Measurements from ENCODE around the gene ZNF22. TPM values are rescaled to one million over a fixed set of nuclear protein-coding genes. Genes with fewer than 3 reads are reported as not detected.

Gene ZNF22
- total RNA-seq, result 10 to 100 TPM; 13.1 to 33.6 (median 27.4) TPM
- 10 to 100 TPM; 41.1 to 44.7 TPM for polyA plus RNA-seq
- total RNA-seq, result 21.3 reads per million, percentile 52 among the genes with 10 or more reads in this experiment

- DNase-seq, result peak; percentile 52 to 77 (median 71)
- Histone ChIP-seq H3K9me3 (ENCODE audit: control insufficient read depth in 2 of 3, low read length in 3 of 3) (peaks cover 0 to 23% (median 8%) of the 10 kb centered on the region in 3 experiments), H3K4me3 (ENCODE audit: low read length) (peak within 1 kb of the TSS; percentile 81), H3K27ac (ENCODE audit: low read depth, low read length) (peak within 1 kb of the TSS; percentile 68), H3K27me3 (ENCODE audit: control insufficient read depth in 2 of 2, insufficient read depth in 2 of 2, low read length in 2 of 2) (no peaks in the 10 kb centered on the region), H3K36me3 (ENCODE audit: control insufficient read depth in 2 of 3, insufficient read depth in 3 of 3, low read length in 3 of 3) (peaks cover 0 to 18% (median 4%) of the 10 kb centered on the region in 3 experiments), H3K4me1 (ENCODE audit: control insufficient read depth in 2 of 2, insufficient read depth in 2 of 2, low read length in 2 of 2) (peaks cover 15 to 16% of the 10 kb centered on the region in 2 donors)
- ChIA-PET CTCF (interaction anchor here (0.7 to 0.9 kb wide), 2 partner anchors 13 to 68 kb away, joined by 3 read pairs; no protein-coding TSS in a partner anchor), POLR2A (interaction anchor here (0.9 to 1.9 kb wide), 3 partner anchors 39 to 87 kb away, joined by 3 to 5 read pairs (median 3); no protein-coding TSS in a partner anchor)
- intact Hi-C loops (cut with micrococcal nuclease), result loop anchor here (1.0 to 10.0 kb wide), 6 partner anchors 26 to 674 kb away; partner anchors contain the start of genes RASSF4 (in 2 of the 2) and ZFAND4 (in 1 of the 2)
- Mint-ChIP-seq H3K36me3 (peaks cover 11 to 40% (median 37%) of the 10 kb centered on the region in 5 donors), H3K4me1 (peaks cover 16 to 52% (median 39%) of the 10 kb centered on the region in 7 donors), H3K9me3 (peaks cover 0 to 45% (median 22%) of the 10 kb centered on the region in 11 donors), H3K27me3 (peaks cover 0 to 8% (median 0%) of the 10 kb centered on the region in 5 donors), H3K4me3 (peak within 1 kb of the TSS; percentile 77 to 96 (median 93)), H3K27ac (peak within 1 kb of the TSS; percentile 78 to 94 (median 91))
- ATAC-seq, result peak; percentile 88
Measured at GRCh38 chr10:45000752-45001380, at the start of gene ZNF22. ZNF22 (plus strand) TSS chr10:45000923; CDS start chr10:45003369, 2,446 bp downstream.

GRCh38 chr10:44951576-44952226 is 49.0 kb upstream of the ZNF22 start:
- POLR2A ChIA-PET, result no interaction called here
- CTCF ChIA-PET, result no interaction called here
- H3K36me3 Mint-ChIP-seq, result peaks cover 4 to 18% (median 11%) of the 10 kb centered on the region in 5 donors
- Histone ChIP-seq H3K4me1 (ENCODE audit: control insufficient read depth in 2 of 2, insufficient read depth in 2 of 2, low read length in 2 of 2) (no peaks in the 10 kb centered on the region), H3K27ac (ENCODE audit: low read depth, low read length) (no peak overlapping the region), H3K4me3 (ENCODE audit: low read length) (no peak overlapping the region), H3K27me3 (ENCODE audit: control insufficient read depth in 2 of 2, insufficient read depth in 2 of 2, low read length in 2 of 2) (no peaks in the 10 kb centered on the region), H3K36me3 (ENCODE audit: control insufficient read depth in 2 of 3, insufficient read depth in 3 of 3, low read length in 3 of 3) (peaks cover 0 to 5% (median 0%) of the 10 kb centered on the region in 3 experiments), H3K9me3 (ENCODE audit: control insufficient read depth in 2 of 3, low read length in 3 of 3) (no peaks in the 10 kb centered on the region)
- peaks cover 7 to 27% (median 13%) of the 10 kb centered on the region in 7 donors for H3K4me1 Mint-ChIP-seq
- H3K4me3 Mint-ChIP-seq, result no peak overlapping the region
- DNase-seq (no peak), ATAC-seq (no peak)
- intact Hi-C loops (cut with micrococcal nuclease), result no loop called here
- H3K9me3 Mint-ChIP-seq, result peaks cover 0 to 3% (median 0%) of the 10 kb centered on the region in 11 donors
- H3K27ac Mint-ChIP-seq, result no peak overlapping the region
- H3K27me3 Mint-ChIP-seq, result no peaks in the 10 kb centered on the region

DNA sequence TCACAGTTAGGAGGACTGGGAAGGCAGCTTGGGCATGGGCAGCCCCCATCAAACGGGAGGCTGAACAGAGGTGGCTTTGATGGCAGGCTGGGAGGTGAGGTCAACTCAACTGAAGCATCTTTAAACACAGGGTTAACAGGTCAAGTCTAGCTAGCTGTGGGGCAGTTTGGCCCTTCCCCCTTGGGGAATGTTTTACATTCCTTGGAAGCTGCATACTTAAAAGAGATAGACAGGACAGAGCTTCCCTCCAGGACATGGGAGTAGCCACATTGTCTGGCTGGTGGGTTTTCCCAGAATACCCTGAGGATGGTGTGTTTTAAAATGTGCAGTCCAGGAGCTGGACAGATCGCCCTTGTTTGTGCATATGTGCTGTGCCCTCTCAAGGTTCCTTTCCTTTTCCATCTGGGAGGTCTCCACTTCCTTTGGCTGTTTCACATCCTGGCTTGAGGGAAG is 47.9 kb upstream of the ZNF22 start:
- H3K9me3 Mint-ChIP-seq, result peaks cover 0 to 4% (median 0%) of the 10 kb centered on the region in 11 donors
- H3K27ac Mint-ChIP-seq, result peak overlapping the region in 1 of 9 donors; percentile 45
- Histone ChIP-seq H3K4me3 (ENCODE audit: low read length) (no peak overlapping the region), H3K4me1 (ENCODE audit: control insufficient read depth in 2 of 2, insufficient read depth in 2 of 2, low read length in 2 of 2) (no peaks in the 10 kb centered on the region), H3K36me3 (ENCODE audit: control insufficient read depth in 2 of 3, insufficient read depth in 3 of 3, low read length in 3 of 3) (peaks cover 0 to 5% (median 0%) of the 10 kb centered on the region in 3 experiments), H3K27ac (ENCODE audit: low read depth, low read length) (no peak overlapping the region), H3K27me3 (ENCODE audit: control insufficient read depth in 2 of 2, insufficient read depth in 2 of 2, low read length in 2 of 2) (no peaks in the 10 kb centered on the region), H3K9me3 (ENCODE audit: control insufficient read depth in 2 of 3, low read length in 3 of 3) (no peaks in the 10 kb centered on the region)
- ChIA-PET POLR2A (interaction anchor here (0.6 kb wide), 1 partner anchor 16 kb away, joined by 3 read pairs; no protein-coding TSS in a partner anchor), CTCF (no interaction called here)
- intact Hi-C loops (cut with micrococcal nuclease), result no loop called here
- H3K27me3 Mint-ChIP-seq, result no peaks in the 10 kb centered on the region
- H3K4me1 Mint-ChIP-seq, result peaks cover 7 to 31% (median 16%) of the 10 kb centered on the region in 7 donors
- ATAC-seq, result no peak
- no peak for DNase-seq
- peaks cover 8 to 22% (median 12%) of the 10 kb centered on the region in 5 donors for H3K36me3 Mint-ChIP-seq
- no peak overlapping the region for H3K4me3 Mint-ChIP-seq

- Histone ChIP-seq H3K27me3 (ENCODE audit: control insufficient read depth in 2 of 2, insufficient read depth in 2 of 2, low read length in 2 of 2) (no peaks in the 10 kb centered on the region), H3K27ac (ENCODE audit: low read depth, low read length) (no peak overlapping the region), H3K4me3 (ENCODE audit: low read length) (no peak overlapping the region), H3K4me1 (ENCODE audit: control insufficient read depth in 2 of 2, insufficient read depth in 2 of 2, low read length in 2 of 2) (peaks cover 0 to 8% of the 10 kb centered on the region in 2 donors), H3K36me3 (ENCODE audit: control insufficient read depth in 2 of 3, insufficient read depth in 3 of 3, low read length in 3 of 3) (peaks cover 0 to 5% (median 0%) of the 10 kb centered on the region in 3 experiments), H3K9me3 (ENCODE audit: control insufficient read depth in 2 of 3, low read length in 3 of 3) (no peaks in the 10 kb centered on the region)
- CTCF ChIA-PET, result interaction anchor here (0.6 kb wide), 1 partner anchor 54 kb away, joined by 3 read pairs; no protein-coding TSS in a partner anchor
- Mint-ChIP-seq H3K27ac (peak overlapping the region in 3 of 9 donors; percentile 10 to 75 (median 20)), H3K4me3 (no peak overlapping the region), H3K36me3 (peaks cover 8 to 22% (median 12%) of the 10 kb centered on the region in 5 donors), H3K4me1 (peaks cover 16 to 33% (median 28%) of the 10 kb centered on the region in 7 donors), H3K9me3 (peaks cover 0 to 4% (median 0%) of the 10 kb centered on the region in 11 donors), H3K27me3 (no peaks in the 10 kb centered on the region)
- no peak for DNase-seq
- POLR2A ChIA-PET, result no interaction called here
- ATAC-seq, result no peak
- intact Hi-C loops (cut with micrococcal nuclease), result no loop called here
Measured at GRCh38 chr10:44954042-44954441, 46.7 kb upstream of the ZNF22 start.

DNA sequence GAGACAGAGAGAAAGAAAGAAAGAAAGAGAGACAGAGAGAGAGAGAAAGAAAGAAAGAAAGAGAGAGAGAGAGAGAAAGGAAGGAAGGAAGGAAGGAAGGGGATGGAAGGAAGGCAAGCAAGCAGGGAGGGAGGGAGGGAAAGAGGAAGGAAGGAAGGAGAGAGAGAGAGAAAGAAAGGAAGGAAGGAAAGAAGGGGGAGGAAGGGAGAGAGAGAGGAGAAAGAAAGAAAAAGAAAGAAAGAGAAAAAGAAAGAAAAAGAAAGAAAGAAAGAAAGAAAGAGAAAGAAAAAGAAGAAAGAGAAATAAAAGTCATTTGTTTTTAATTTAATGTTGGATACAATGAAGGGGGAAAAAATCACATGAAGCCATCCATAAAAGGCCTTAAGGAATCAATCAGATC is 45.8 kb upstream of the ZNF22 start:
- no peaks in the 10 kb centered on the region for H3K27me3 ChIP-seq (ENCODE audit: control insufficient read depth in 2 of 2, insufficient read depth in 2 of 2, low read length in 2 of 2)
- ATAC-seq, result no peak
- ChIA-PET POLR2A (no interaction called here), CTCF (no interaction called here)
- intact Hi-C loops (cut with micrococcal nuclease), result loop anchor here in 1 of 2 donors (5.0 kb wide), 1 partner anchor 717 kb away; the partner anchor contains the start of gene ZFAND4
- no peak for DNase-seq
- H3K4me3 ChIP-seq (ENCODE audit: low read length), result no peak overlapping the region
- Mint-ChIP-seq H3K36me3 (peaks cover 8 to 22% (median 12%) of the 10 kb centered on the region in 5 donors), H3K9me3 (peaks cover 0 to 4% (median 0%) of the 10 kb centered on the region in 11 donors), H3K4me1 (peaks cover 16 to 32% (median 29%) of the 10 kb centered on the region in 7 donors), H3K27me3 (no peaks in the 10 kb centered on the region), H3K4me3 (peak overlapping the region in 1 of 10 donors; percentile 56), H3K27ac (peak overlapping the region in 4 of 9 donors; percentile 26 to 75 (median 53))
- peaks cover 0 to 5% (median 0%) of the 10 kb centered on the region in 3 experiments for H3K36me3 ChIP-seq (ENCODE audit: control insufficient read depth in 2 of 3, insufficient read depth in 3 of 3, low read length in 3 of 3)
- no peak overlapping the region for H3K27ac ChIP-seq (ENCODE audit: low read depth, low read length)
- no peaks in the 10 kb centered on the region for H3K9me3 ChIP-seq (ENCODE audit: control insufficient read depth in 2 of 3, low read length in 3 of 3)
- H3K4me1 ChIP-seq (ENCODE audit: control insufficient read depth in 2 of 2, insufficient read depth in 2 of 2, low read length in 2 of 2), result peaks cover 3 to 10% of the 10 kb centered on the region in 2 donors

GRCh38 chr10:44955413-44956070 is 45.2 kb upstream of the ZNF22 start:
- H3K9me3 Mint-ChIP-seq, result peaks cover 0 to 4% (median 0%) of the 10 kb centered on the region in 11 donors
- H3K9me3 ChIP-seq (ENCODE audit: control insufficient read depth in 2 of 3, low read length in 3 of 3), result no peaks in the 10 kb centered on the region
- H3K27ac Mint-ChIP-seq, result no peak overlapping the region
- H3K4me1 Mint-ChIP-seq, result peaks cover 16 to 37% (median 33%) of the 10 kb centered on the region in 7 donors
- H3K27ac ChIP-seq (ENCODE audit: low read depth, low read length), result no peak overlapping the region
- peaks cover 0 to 5% (median 0%) of the 10 kb centered on the region in 3 experiments for H3K36me3 ChIP-seq (ENCODE audit: control insufficient read depth in 2 of 3, insufficient read depth in 3 of 3, low read length in 3 of 3)
- H3K27me3 Mint-ChIP-seq, result no peaks in the 10 kb centered on the region
- H3K27me3 ChIP-seq (ENCODE audit: control insufficient read depth in 2 of 2, insufficient read depth in 2 of 2, low read length in 2 of 2), result no peaks in the 10 kb centered on the region
- peaks cover 8 to 22% (median 12%) of the 10 kb centered on the region in 5 donors for H3K36me3 Mint-ChIP-seq
- peaks cover 7 to 13% of the 10 kb centered on the region in 2 donors for H3K4me1 ChIP-seq (ENCODE audit: control insufficient read depth in 2 of 2, insufficient read depth in 2 of 2, low read length in 2 of 2)
- H3K4me3 Mint-ChIP-seq, result no peak overlapping the region
- DNase-seq (peak in 1 of 9 donors; percentile 1), ATAC-seq (no peak)
- intact Hi-C loops (cut with micrococcal nuclease), result loop anchor here in 1 of 2 donors (5.0 kb wide), 1 partner anchor 717 kb away; the partner anchor contains the start of gene ZFAND4
- ChIA-PET CTCF (no interaction called here), POLR2A (no interaction called here)
- no peak overlapping the region for H3K4me3 ChIP-seq (ENCODE audit: low read length)

Data from naive thymus-derived CD4-positive, alpha-beta T cell (primary cell).